Body of pancreas (tissue), 4 donors: ENCODE results near the gene MYCBPAP. TPM values are rescaled to one million over a fixed set of nuclear protein-coding genes. Genes with fewer than 3 reads are reported as not detected.

Experiments used
- ATAC-seq: fragments of 150-250 bp; one replicate; pipeline ENCODE4 v1.9.1; 2016
- DNase-seq, 4 donors: peaks; one replicate each; pipeline ENCODE4 v3.0.0-alpha.2; 2019
- H3K27ac ChIP-seq, 4 donors: fragments of 200-600 bp; sonication (generic); 1 replicate in 3 of 4; 2 replicates in 1 of 4; pipeline versions ENCODE4 v1.5.1 to v1.6.1; 2016 to 2019; ENCODE audit warnings: mild to moderate bottlenecking in 1 of 4, mixed read lengths in 1 of 4, moderate library complexity in 1 of 4
- H3K27me3 ChIP-seq, 2 donors: fragments of 200-600 bp; sonication (generic); one replicate each; pipeline ENCODE4 v1.6.0; 2016; ENCODE audit warnings: mild to moderate bottlenecking in 1 of 2
- H3K36me3 ChIP-seq, 2 donors: fragments of 200-600 bp; sonication (generic); replicated peaks in 1 of 2; 2 replicates each; pipeline ENCODE4 v1.5.1; 2016; ENCODE audit warnings: low read depth in 2 of 2; ENCODE audit not compliant: insufficient read depth in 1 of 2
- H3K4me1 ChIP-seq: fragments of 200-600 bp; sonication (generic); one replicate; pipeline ENCODE4 v1.6.0; 2016
- H3K4me3 ChIP-seq, 2 donors: fragments of 200-600 bp; sonication (generic); 1 replicate in 1 of 2; 2 replicates in 1 of 2; pipeline ENCODE4 v1.5.1; 2016 to 2019
- H3K9me3 ChIP-seq, 3 donors: fragments of 200-600 bp; sonication (generic); 1 replicate in 2 of 3; 2 replicates in 1 of 3; pipeline ENCODE4 v1.5.1; 2016
- CTCF ChIP-seq, 7 experiments: fragments of 450-650 bp in 4 of 7; fragments of 200-600 bp in 3 of 7; sonication (generic) in 3 of 7; IDR thresholded peaks; one replicate each; pipeline ENCODE4 v1.5.1; 2016 to 2019; ENCODE audit warnings: antibody characterized with exemption in 7 of 7
- POLR2A ChIP-seq, 3 donors: fragments of 450-650 bp; IDR thresholded peaks; one replicate each; pipeline ENCODE4 v1.6.1; 2016; ENCODE audit warnings: antibody characterized with exemption in 3 of 3, mild to moderate bottlenecking in 2 of 3
- WGBS, 2 donors: methylation state at CpG; one replicate each; pipeline ENCODE4 v1.1.5; 2017; 5-methylcytosine and 5-hydroxymethylcytosine counted together
- intact Hi-C: fragments of 100-400 bp; cut with DNase I; formaldehyde crosslinking; loops from one replicate; pipeline ENCODE4 v1.15.1; 2023
- total RNA-seq, 2 donors: library from RNA; depleted of rRNA; stranded (reverse); fragments of >200 nt; gene quantifications; one replicate each; pipeline ENCODE4 v1.1.0, GENCODE V29; 2016

The MYCBPAP gene
- total RNA-seq, 2 donors from 2014 or later: 0.33 TPM; not detected in 1

- Histone ChIP-seq H3K27ac (no peak overlapping the region), H3K27me3 (no peaks in the 10 kb centered on the region), H3K4me3 (no peak overlapping the region), H3K36me3 (no peaks in the 10 kb centered on the region), H3K9me3 (no peaks in the 10 kb centered on the region), H3K4me1 (peaks cover 19% of the 10 kb centered on the region)
- TF ChIP-seq POLR2A (IDR thresholded peaks at IDR 0.05) (no peak), CTCF (IDR thresholded peaks at IDR 0.05) (no peak)
- DNase-seq (no peak), ATAC-seq (no peak)
- 17 to 82% methylated on average over 1 to 2 of the region's 2 CpGs for WGBS, 2 donors
- intact Hi-C loops: no loop called here
Measured at GRCh38 chr17:50521514-50521913, 13.3 kb downstream of the MYCBPAP start.

GRCh38 chr17:50522766-50523165 lies 14.5 kb downstream of the MYCBPAP start:
- H3K9me3 ChIP-seq: no peaks in the 10 kb centered on the region
- intact Hi-C loops: no loop called here
- H3K4me3 ChIP-seq: no peak overlapping the region
- 93 to 96% methylated on average over 10 of the region's 10 CpGs for WGBS, 2 donors
- ATAC-seq (no peak), DNase-seq (no peak)
- peaks cover 18% of the 10 kb centered on the region for H3K4me1 ChIP-seq
- H3K27ac ChIP-seq: no peak overlapping the region
- TF ChIP-seq POLR2A (IDR thresholded peaks at IDR 0.05): no peak
- TF ChIP-seq CTCF (IDR thresholded peaks at IDR 0.05): no peak
- no peaks in the 10 kb centered on the region for H3K36me3 ChIP-seq
- no peaks in the 10 kb centered on the region for H3K27me3 ChIP-seq

- WGBS, 2 donors: 79% methylated on average over 2 of the region's 2 CpGs; no CpG with 5 or more reads in 1 of the 2 donors
- no peaks in the 10 kb centered on the region for H3K36me3 ChIP-seq
- H3K27me3 ChIP-seq: no peaks in the 10 kb centered on the region
- no peak overlapping the region for H3K4me3 ChIP-seq
- DNase-seq (no peak), ATAC-seq (no peak)
- H3K27ac ChIP-seq: no peak overlapping the region
- H3K9me3 ChIP-seq: no peaks in the 10 kb centered on the region
- intact Hi-C loops: no loop called here
- TF ChIP-seq CTCF (IDR thresholded peaks at IDR 0.05): no peak
- peaks cover 14% of the 10 kb centered on the region for H3K4me1 ChIP-seq
Measured at GRCh38 chr17:50523208-50523607, 15.0 kb downstream of the MYCBPAP start.

GRCh38 chr17:50524838-50525237 lies 16.6 kb downstream of the MYCBPAP start:
- 88 to 94% methylated on average over 11 to 18 of the region's 18 CpGs for WGBS, 2 donors
- H3K36me3 ChIP-seq: no peaks in the 10 kb centered on the region
- intact Hi-C loops: no loop called here
- DNase-seq: no peak
- no peak overlapping the region for H3K27ac ChIP-seq
- no peak overlapping the region for H3K4me3 ChIP-seq
- no peak for TF ChIP-seq POLR2A (IDR thresholded peaks at IDR 0.05)
- no peak for TF ChIP-seq CTCF (IDR thresholded peaks at IDR 0.05)
- H3K27me3 ChIP-seq: no peaks in the 10 kb centered on the region
- no peaks in the 10 kb centered on the region for H3K4me1 ChIP-seq
- no peaks in the 10 kb centered on the region for H3K9me3 ChIP-seq
- ATAC-seq: no peak

GRCh38 chr17:50527155-50527762 lies 19.0 kb downstream of the MYCBPAP start:
- WGBS, 2 donors: 52 to 63% methylated on average over 5 of the region's 5 CpGs
- H3K27ac ChIP-seq: no peak overlapping the region
- no peak for TF ChIP-seq CTCF (IDR thresholded peaks at IDR 0.05)
- TF ChIP-seq POLR2A (IDR thresholded peaks at IDR 0.05): no peak

More at GRCh38 chr17:50527155-50527762, 19.0 kb downstream of the MYCBPAP start:
- no peak overlapping the region for H3K4me3 ChIP-seq
- no peaks in the 10 kb centered on the region for H3K9me3 ChIP-seq
- H3K36me3 ChIP-seq: no peaks in the 10 kb centered on the region
- no peak for ATAC-seq
- intact Hi-C loops: no loop called here
- no peak for DNase-seq
- H3K4me1 ChIP-seq: peaks cover 18% of the 10 kb centered on the region
- H3K27me3 ChIP-seq: no peaks in the 10 kb centered on the region
